Naive B cell (primary cell): ENCODE measurements around the gene MBL2. TPM values are rescaled to one million over a fixed set of nuclear protein-coding genes. Genes with fewer than 3 reads are reported as not detected.

Source experiments
- ATAC-seq, 2 donors: fragments of 150-1000 bp; cut with Tn5 transposase; 2 replicates each; pipeline ENCODE4 v1.10.0; 2021; ENCODE audit warnings: low read depth in 2 of 2, mild to moderate bottlenecking in 2 of 2, moderate library complexity in 2 of 2
- DNase-seq: peaks from one replicate; pipeline ENCODE4 v3.0.0; 2022
- H3K27ac Mint-ChIP-seq, 6 donors: one replicate each; pipeline ENCODE4 v1.8.0; 2020 to 2022; ENCODE audit warnings: mild to moderate bottlenecking in 6 of 6, mixed read lengths in 6 of 6, moderate library complexity in 5 of 6, inconsistent platforms in 2 of 6
- H3K27me3 Mint-ChIP-seq, 3 donors: one replicate each; pipeline ENCODE4 v1.8.0; 2021 to 2022; ENCODE audit warnings: mixed read lengths in 3 of 3, mild to moderate bottlenecking in 1 of 3
- H3K36me3 Mint-ChIP-seq, 2 donors: one replicate each; pipeline ENCODE4 v1.8.0; 2020 to 2022; ENCODE audit warnings: mixed read lengths in 2 of 2, inconsistent platforms in 1 of 2, mild to moderate bottlenecking in 1 of 2
- H3K4me1 Mint-ChIP-seq, 3 donors: one replicate each; pipeline ENCODE4 v1.8.0; 2020 to 2022; ENCODE audit warnings: mixed read lengths in 3 of 3, inconsistent platforms in 1 of 3, mild to moderate bottlenecking in 1 of 3, moderate library complexity in 1 of 3
- H3K4me3 Mint-ChIP-seq, 8 donors: one replicate each; pipeline ENCODE4 v1.8.0; 2020 to 2022; ENCODE audit warnings: mild to moderate bottlenecking in 8 of 8, mixed read lengths in 8 of 8, moderate library complexity in 8 of 8, inconsistent platforms in 2 of 8
- H3K9me3 Mint-ChIP-seq, 7 donors: one replicate each; pipeline ENCODE4 v1.8.0; 2020 to 2022; ENCODE audit warnings: mixed read lengths in 7 of 7, mild to moderate bottlenecking in 5 of 7, inconsistent platforms in 2 of 7, moderate library complexity in 1 of 7
- polyA plus RNA-seq, 6 donors: library from polyadenylated mRNA; unstranded; fragments of 300-500 nt; fragmentation: Illumina TruSeq; gene quantifications; one replicate each; pipeline ENCODE4 v1.2.3, GENCODE V29; 2021; ENCODE audit warnings: low read depth in 6 of 6

MBL2 gene
- polyA plus RNA-seq, 6 donors from 2014 or later: not detected

DNA sequence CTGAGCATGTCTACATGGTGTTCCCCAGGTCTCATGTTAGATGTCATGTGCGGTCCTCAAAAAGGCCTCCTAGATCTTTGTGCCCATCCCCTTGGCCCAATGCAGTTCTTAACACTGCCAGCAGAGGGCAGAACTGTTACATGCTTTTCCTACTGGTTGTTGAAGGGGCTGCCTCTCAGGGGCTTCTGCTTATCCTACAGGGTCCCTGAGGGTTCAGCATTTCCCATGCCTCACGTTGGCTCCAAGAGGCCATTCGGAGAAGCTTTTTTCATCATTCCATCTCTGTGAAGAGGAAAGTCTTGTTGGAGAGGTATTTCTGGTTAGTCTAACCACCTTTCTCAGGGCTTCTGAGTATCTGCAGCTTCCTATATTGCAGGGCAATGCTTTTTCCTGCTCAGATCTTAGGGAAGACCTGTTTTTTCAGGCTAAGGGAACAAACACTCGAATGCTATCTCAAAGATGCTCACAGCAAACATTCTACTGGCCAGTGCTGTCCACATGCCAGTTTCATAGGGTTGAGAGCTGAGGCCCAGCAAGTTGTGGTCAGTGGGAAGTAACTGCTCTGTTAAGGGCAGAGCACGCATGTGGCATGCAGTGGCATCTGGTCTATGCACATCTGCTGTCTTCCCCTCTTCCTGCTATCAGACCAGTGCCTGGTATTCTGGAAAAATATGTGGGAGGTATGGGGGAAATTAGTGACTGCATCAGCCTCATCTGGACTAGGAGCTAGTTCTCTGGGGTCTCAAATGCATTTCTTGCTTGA, 31.5 kb downstream of the MBL2 start:
- Mint-ChIP-seq H3K9me3 (no peaks in the 10 kb centered on the region), H3K27ac (no peak overlapping the region), H3K4me3 (no peak overlapping the region), H3K4me1 (no peaks in the 10 kb centered on the region), H3K36me3 (no peaks in the 10 kb centered on the region), H3K27me3 (no peaks in the 10 kb centered on the region)
- no peak for ATAC-seq
- DNase-seq: peak; percentile 9

DNA sequence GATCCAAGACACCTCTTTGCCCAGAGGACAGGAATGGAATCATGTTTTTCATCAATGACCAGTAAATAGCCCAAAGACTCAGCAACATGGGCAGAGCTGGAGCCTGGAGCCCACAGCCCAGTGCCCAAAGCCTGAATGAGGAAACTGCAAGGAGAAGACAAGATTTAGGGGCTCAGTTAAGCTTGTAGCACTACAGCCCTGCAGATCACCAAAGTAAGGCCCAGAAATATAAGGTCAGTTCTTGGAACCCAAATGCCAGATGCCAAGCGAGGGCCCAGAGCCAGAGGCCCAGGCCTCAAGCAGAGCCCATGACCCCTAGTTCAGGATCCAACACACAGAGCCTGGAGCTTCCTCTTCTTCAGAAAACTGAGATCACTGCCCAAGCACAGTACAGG, 32.4 kb downstream of the MBL2 start:
- no peak for ATAC-seq
- Mint-ChIP-seq H3K4me3 (peak overlapping the region in 1 of 8 donors; percentile 9), H3K27me3 (no peaks in the 10 kb centered on the region), H3K4me1 (no peaks in the 10 kb centered on the region), H3K9me3 (no peaks in the 10 kb centered on the region), H3K36me3 (no peaks in the 10 kb centered on the region), H3K27ac (no peak overlapping the region)
- DNase-seq: no peak

DNA sequence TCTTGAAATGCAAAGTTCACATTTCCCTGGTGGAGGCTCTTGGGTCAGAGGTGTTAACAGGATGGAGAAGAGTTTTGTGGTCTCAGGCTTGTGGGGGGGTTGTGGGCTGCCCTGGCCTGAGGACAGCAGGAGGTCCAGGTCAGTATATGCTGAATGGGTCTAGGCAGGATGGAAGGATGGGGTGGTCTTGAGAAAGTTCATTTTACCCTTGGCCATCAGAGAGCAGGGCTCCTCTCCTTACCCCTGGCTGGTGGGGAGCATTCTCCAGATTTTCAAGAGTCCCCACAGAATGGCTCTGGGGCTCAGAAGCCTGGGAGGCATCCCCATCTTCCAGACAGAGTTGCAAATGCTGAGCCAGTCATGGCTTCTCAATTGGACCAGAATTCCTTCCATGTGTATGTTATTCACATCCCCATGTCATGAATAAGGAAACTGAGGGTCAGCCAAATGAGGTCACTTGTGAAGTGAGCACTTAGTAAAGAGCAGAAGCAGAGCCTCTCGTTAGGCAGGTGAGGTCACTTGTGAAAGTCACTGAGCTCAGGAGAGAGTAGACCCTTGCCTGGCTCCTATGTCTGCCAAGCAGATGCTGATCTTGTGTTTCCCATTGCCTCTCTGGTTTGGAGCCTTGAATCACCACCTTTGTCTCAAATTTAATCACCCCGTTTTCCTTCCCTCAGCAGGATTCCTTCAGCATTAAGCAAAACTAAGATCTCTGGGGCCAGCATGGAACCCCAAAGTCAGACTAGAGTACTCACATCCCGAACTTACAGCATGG, 33.0 kb downstream of the MBL2 start:
- Mint-ChIP-seq H3K4me3 (no peak overlapping the region), H3K27me3 (no peaks in the 10 kb centered on the region), H3K36me3 (no peaks in the 10 kb centered on the region), H3K4me1 (no peaks in the 10 kb centered on the region), H3K27ac (peak overlapping the region in 1 of 6 donors; percentile 13), H3K9me3 (peaks cover 0 to 2% (median 0%) of the 10 kb centered on the region in 7 donors)
- no peak for DNase-seq
- ATAC-seq: no peak

DNA sequence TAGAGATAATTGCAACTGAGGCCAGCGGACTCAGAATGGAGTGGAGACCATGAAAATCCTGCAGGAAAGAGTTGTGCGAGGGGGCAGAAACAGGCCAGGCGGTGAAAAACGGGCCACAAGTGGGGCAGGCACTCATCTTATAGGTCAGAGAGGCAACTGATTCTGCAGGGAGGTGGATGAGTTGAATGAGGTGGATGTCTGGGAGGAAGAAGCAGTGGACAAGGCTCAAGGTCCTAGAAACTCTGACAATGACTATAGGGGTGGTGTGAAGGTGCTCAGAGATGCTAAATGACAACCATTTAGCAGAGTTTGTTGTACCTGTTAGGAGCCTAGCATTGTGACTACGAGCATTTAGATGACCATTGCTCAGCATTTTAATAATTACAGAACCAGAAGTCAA, 33.6 kb downstream of the MBL2 start:
- DNase-seq: no peak
- Mint-ChIP-seq H3K36me3 (no peaks in the 10 kb centered on the region), H3K9me3 (peaks cover 0 to 2% (median 0%) of the 10 kb centered on the region in 7 donors), H3K27me3 (no peaks in the 10 kb centered on the region), H3K4me3 (no peak overlapping the region), H3K27ac (no peak overlapping the region), H3K4me1 (no peaks in the 10 kb centered on the region)
- no peak for ATAC-seq

DNA sequence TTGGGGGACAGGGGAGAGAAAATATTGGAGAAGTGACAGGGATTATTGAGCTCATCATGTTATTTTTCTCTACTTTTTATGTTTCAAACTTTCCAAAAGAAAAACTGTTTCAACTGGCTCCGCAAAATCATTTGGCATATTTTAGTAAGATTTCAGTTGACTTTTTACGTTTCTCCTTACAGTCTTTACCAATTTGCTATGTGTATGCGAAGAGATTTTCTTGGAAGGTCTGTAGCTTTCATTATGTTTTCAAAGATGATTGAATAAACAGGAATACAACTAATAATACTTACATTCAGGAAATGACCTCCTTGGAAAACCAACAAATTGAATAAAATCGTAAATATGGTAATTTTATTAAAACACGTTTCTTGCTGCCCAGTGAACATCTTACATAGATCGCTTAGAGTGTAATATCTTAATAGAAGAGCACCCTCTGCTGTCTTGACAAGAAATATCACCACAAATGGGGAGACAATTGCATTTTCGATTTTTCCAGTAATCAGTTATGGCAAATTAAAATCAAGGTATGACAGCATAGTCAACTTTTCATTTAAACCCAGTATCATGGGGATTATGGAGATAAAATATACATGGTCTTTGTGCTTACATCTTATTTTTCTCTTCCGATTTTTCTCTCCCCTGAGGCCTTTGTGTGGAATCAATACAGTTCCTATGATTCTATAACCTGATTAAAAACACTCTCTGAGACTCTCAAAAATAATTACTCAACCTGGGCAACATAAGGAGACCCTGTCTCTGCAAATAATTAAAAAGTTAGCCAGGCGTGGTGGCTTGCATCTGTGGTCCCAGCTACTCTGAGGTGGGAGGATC, 43.1 kb downstream of the MBL2 start:
- no peaks in the 10 kb centered on the region for H3K4me1 Mint-ChIP-seq
- peaks cover 0 to 4% (median 0%) of the 10 kb centered on the region in 7 donors for H3K9me3 Mint-ChIP-seq
- no peak for DNase-seq
- no peak for ATAC-seq
- H3K27me3 Mint-ChIP-seq: peaks cover 0 to 3% (median 0%) of the 10 kb centered on the region in 3 donors
- no peak overlapping the region for H3K27ac Mint-ChIP-seq
- H3K4me3 Mint-ChIP-seq: no peak overlapping the region
- H3K36me3 Mint-ChIP-seq: no peaks in the 10 kb centered on the region

DNA sequence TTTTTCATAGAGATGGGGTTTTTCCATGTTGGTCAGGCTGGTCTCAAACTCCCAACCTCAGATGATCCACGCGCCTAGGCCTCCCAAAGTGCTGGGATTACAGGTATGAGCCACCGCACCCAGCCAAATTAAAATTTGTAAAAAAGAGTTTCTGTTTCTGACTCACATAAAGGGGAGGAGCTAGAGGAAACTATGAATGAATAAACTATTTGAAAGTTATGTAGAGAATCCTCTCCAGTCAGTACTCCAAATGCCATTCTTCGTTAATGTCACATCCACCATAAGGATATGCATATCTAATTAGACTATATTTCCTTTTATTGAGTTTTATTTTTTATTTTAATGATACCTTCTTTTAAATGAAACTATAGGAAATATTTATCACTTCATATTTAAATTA, 52.6 kb downstream of the MBL2 start:
- Mint-ChIP-seq H3K27me3 (no peaks in the 10 kb centered on the region), H3K4me1 (no peaks in the 10 kb centered on the region), H3K9me3 (peaks cover 0 to 15% (median 3%) of the 10 kb centered on the region in 7 donors), H3K36me3 (no peaks in the 10 kb centered on the region), H3K4me3 (no peak overlapping the region), H3K27ac (no peak overlapping the region)
- no peak for DNase-seq
- no peak for ATAC-seq
